ENCODE measurements around the gene CMIP.

The CMIP gene

DNA sequence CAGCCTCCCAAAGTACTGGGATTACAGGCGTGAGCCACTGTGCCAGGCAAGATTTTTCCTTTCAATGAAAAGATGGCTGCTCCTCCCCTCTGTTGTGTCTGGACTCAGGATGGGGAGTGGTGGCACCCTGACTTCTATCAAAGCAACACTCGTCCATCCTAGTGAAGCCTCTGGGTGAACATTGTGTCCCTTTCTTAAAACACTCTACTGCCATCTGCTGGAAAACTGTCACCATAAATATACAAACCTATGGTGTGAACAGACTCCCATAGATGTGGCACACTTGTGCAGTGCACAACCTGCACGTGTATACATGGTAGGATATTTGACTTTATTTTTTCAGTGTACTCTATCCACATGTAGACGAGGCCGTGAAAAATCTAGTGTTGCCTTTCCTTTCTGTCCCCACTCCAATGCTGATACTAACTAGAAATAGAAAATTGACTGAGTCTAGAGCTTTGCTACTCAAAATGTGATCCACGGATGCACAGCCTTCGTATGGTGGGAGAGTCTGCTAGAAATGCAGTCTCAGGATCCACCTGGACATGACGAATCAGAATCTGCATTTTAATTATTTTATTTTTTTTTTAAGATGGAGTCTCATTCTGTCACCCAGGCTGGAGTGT is 278.6 kb downstream of the CMIP start:
- TF ChIP-seq, protein P1, sequence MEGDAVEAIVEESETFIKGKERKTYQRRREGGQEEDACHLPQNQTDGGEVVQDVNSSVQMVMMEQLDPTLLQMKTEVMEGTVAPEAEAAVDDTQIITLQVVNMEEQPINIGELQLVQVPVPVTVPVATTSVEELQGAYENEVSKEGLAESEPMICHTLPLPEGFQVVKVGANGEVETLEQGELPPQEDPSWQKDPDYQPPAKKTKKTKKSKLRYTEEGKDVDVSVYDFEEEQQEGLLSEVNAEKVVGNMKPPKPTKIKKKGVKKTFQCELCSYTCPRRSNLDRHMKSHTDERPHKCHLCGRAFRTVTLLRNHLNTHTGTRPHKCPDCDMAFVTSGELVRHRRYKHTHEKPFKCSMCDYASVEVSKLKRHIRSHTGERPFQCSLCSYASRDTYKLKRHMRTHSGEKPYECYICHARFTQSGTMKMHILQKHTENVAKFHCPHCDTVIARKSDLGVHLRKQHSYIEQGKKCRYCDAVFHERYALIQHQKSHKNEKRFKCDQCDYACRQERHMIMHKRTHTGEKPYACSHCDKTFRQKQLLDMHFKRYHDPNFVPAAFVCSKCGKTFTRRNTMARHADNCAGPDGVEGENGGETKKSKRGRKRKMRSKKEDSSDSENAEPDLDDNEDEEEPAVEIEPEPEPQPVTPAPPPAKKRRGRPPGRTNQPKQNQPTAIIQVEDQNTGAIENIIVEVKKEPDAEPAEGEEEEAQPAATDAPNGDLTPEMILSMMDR (IDR thresholded peaks at IDR 0.05; ENCODE audit: low read depth, low read length): peak; percentile 67
- DNase-seq (ENCODE audit: low read depth in 2 of 2): peak; percentile 88 to 89
- no peak overlapping the region for H3K4me3 ChIP-seq (replicated peaks in 1 of 2; ENCODE audit: low read depth in 2 of 2, low read length in 2 of 2)

DNA sequence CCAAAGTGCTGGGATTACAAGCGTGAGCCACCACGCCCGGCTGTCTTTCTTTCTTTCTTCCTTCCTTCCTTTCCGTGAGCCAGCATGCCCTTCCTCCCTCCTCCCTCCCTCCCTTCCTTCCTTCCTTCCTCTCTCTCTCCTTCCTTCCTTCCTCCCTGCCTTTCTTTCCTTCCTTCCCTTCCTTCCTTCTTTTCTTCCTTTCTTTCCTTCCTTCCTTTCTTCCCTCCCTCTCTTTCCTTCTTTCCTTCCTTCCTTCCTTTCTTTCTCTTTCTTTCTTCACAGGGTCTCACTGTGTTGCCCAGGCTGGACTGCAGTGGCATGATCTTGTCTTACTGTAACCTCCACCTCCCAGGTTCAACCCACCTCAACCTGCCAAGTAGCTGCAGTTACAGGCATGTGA is 283.8 kb downstream of the CMIP start:
- TF ChIP-seq, protein P1 (IDR thresholded peaks at IDR 0.05; ENCODE audit: low read depth, low read length): no peak
- H3K4me3 ChIP-seq (replicated peaks in 1 of 2; ENCODE audit: low read depth in 2 of 2, low read length in 2 of 2): no peak overlapping the region
- no peak for DNase-seq (ENCODE audit: low read depth in 2 of 2)

DNA sequence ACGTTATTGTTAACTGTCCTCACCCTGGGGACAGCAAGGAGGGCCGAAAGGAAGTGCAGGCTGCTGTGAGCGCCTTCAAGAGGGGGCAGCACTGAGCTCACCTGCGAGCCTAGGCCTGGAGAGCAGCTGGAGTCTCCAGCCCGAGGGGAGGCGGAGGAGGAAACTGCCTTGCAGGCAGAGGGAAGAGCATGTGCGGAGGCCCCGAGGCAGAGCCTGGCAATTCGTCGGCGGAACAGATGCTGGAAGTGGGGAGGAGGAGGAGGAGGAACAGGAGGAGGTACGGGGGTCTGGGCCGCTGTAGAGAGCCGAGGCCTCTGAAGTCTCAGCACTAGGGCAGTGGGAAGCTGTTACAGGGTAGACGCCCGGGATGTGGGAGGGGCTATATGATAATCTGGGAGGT is 284.8 kb downstream of the CMIP start:
- no peak overlapping the region for H3K4me3 ChIP-seq (replicated peaks in 1 of 2; ENCODE audit: low read depth in 2 of 2, low read length in 2 of 2)
- TF ChIP-seq, protein P1 (IDR thresholded peaks at IDR 0.05; ENCODE audit: low read depth, low read length): no peak
- no peak for DNase-seq (ENCODE audit: low read depth in 2 of 2)

DNA sequence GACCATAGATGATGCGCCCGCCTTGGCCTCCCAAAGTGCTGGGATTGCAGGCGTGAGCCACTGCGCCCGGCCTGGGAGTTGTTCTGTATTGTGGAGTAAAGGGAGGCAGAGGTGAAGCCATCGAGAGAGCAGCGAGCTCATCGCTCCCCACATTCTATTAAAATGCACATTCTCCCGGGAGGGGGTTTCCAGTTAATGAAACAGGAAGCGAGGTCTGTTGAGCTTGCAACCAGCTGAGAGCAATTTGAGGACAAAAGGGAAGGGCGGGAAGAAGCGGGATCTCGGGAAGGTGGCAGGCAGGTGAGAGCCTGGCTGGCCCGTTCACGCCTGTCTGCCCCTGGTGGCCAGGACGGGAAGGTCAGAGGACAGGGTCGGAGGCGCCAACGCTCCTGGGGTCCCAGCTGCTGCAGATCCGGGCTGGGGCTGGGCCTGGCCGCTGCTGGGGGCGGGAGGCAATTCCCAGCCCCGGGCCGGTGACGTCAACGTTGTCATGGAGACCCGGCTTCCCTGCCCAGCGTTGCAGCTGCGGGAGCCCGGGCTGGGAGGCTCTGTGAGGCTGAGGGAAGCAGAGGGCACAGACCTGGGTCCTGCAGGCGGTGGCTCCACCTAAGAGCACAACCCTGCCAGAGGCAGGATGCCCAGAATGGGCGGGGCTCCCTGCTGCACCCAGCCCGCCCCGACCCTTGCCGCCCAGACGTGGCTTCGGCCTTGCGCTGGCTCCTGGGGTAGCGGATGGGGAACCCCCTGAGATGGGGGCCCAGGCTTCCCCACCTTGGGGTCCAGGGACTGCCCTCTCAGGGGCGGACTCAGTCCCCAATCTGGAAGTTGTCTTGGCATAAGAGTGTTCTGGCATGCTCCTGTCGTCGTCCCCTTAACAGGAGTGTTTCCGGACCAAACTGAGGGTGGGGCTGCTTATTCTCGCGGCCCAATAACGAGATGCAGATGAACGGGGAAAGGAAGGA is 285.8 kb downstream of the CMIP start:
- TF ChIP-seq, protein P1 (IDR thresholded peaks at IDR 0.05; ENCODE audit: low read depth, low read length): peak; percentile 56
- peak; percentile 80 to 86 for DNase-seq (ENCODE audit: low read depth in 2 of 2)
- H3K4me3 ChIP-seq (replicated peaks in 1 of 2; ENCODE audit: low read depth in 2 of 2, low read length in 2 of 2): peak overlapping the region; percentile 35 to 51

DNA sequence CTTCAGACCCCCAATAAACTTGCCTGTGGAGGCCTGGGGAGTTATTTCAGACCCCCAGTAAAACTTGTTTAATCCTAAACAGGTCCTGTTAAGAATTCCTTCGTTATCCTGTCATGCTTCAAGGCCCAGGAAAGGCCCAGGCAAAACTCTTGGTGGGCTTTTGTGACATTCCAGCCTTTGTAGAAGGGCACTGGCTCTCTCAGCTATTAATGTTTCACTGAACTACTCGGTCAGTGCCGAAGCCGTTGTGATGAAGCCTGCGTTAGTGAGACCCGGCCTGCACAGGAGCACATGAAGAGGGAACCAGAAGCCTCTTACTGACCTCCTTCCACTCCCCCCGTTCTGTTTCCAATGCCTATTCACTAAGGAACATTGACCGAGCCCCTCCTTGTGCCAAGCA is 287.0 kb downstream of the CMIP start:
- TF ChIP-seq, protein P1 (IDR thresholded peaks at IDR 0.05; ENCODE audit: low read depth, low read length): no peak
- no peak overlapping the region for H3K4me3 ChIP-seq (replicated peaks in 1 of 2; ENCODE audit: low read depth in 2 of 2, low read length in 2 of 2)
- no peak for DNase-seq (ENCODE audit: low read depth in 2 of 2)

DNA sequence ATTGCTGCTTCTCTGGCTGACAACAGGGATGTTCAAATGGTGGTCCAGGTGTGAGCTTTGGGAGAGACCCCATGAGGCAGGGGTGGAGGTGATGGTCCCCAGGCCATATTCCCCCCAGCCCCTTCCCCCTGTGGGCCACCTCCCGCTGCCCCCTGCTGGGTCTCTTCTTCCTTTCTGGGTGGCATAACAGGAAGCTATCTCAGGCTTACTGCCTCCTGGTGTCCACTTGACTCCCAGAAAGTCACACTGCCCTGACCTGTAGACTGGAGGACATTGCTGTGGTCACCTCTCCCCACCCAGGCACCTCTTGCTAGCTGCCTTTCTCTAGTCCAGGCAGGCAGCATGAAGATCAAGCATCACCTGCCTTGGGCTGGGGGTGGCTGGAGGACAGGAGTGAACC is 288.1 kb downstream of the CMIP start:
- DNase-seq (ENCODE audit: low read depth in 2 of 2): no peak
- H3K4me3 ChIP-seq (replicated peaks in 1 of 2; ENCODE audit: low read depth in 2 of 2, low read length in 2 of 2): no peak overlapping the region
- TF ChIP-seq, protein P1 (IDR thresholded peaks at IDR 0.05; ENCODE audit: low read depth, low read length): no peak

All from cardiac fibroblast (primary cell).